ENCODE measurements around the gene PSMB3.

DNA sequence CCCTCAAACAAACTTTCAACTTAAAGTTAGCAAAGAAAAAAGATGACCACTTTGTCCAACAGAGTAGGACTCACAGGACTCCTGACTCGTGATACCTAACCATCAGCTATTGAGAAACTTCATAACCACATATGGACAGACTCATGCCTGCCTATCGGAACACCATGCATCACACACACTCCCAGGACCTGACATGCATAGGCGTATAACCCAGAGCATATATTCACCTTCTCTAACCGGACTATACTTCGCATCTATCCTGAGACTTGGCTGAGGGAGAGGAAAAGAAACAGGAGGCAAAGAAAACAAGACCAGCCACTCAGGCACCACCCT lies 44.6 kb downstream of the PSMB3 start:
- TF ChIP-seq, protein P1, sequence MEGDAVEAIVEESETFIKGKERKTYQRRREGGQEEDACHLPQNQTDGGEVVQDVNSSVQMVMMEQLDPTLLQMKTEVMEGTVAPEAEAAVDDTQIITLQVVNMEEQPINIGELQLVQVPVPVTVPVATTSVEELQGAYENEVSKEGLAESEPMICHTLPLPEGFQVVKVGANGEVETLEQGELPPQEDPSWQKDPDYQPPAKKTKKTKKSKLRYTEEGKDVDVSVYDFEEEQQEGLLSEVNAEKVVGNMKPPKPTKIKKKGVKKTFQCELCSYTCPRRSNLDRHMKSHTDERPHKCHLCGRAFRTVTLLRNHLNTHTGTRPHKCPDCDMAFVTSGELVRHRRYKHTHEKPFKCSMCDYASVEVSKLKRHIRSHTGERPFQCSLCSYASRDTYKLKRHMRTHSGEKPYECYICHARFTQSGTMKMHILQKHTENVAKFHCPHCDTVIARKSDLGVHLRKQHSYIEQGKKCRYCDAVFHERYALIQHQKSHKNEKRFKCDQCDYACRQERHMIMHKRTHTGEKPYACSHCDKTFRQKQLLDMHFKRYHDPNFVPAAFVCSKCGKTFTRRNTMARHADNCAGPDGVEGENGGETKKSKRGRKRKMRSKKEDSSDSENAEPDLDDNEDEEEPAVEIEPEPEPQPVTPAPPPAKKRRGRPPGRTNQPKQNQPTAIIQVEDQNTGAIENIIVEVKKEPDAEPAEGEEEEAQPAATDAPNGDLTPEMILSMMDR (IDR thresholded peaks at IDR 0.05; ENCODE audit: low read length) = no peak
- no peak for TF ChIP-seq EZH2 (optimal IDR thresholded peaks at IDR 0.05; ENCODE audit: low read depth, low read length)
- TF ChIP-seq EZH2phosphoT487 (IDR thresholded peaks at IDR 0.05; ENCODE audit: low read length) = no peak
